Cardiac muscle cell (in vitro differentiated cells and primary cell): Measurements from ENCODE around the gene CNTNAP2. TPM values are rescaled to one million over a fixed set of nuclear protein-coding genes. Genes with fewer than 3 reads are reported as not detected.

ENCODE experiments used
- DNase-seq, 2 donors: peaks; one replicate each; pipeline versions ENCODE4 v3.0.0 to v3.0.0-alpha.2; 2010 to 2017; ENCODE audit warnings: low read depth in 1 of 2, low spot score in 1 of 2
- H3K27ac ChIP-seq: fragments of 200-600 bp; sonication (generic); 2 replicates; pipeline ENCODE4 v1.5.1; 2016
- H3K27me3 ChIP-seq: fragments of 200-600 bp; sonication (generic); 2 replicates; pipeline ENCODE4 v1.6.0; 2016; ENCODE audit warnings: control low read depth
- H3K36me3 ChIP-seq: fragments of 200-600 bp; sonication (generic); 2 replicates; pipeline ENCODE4 v1.5.1; 2016; ENCODE audit warnings: control low read depth
- H3K4me1 ChIP-seq: fragments of 200-600 bp; sonication (generic); 2 replicates; pipeline ENCODE4 v1.8.1; 2017; ENCODE audit warnings: low read depth, mild to moderate bottlenecking, mixed run types
- H3K4me3 ChIP-seq: fragments of 200-600 bp; sonication (generic); 2 replicates; pipeline ENCODE4 v1.5.1; 2016; ENCODE audit warnings: mild to moderate bottlenecking
- H3K9me3 ChIP-seq: fragments of 200-600 bp; sonication (generic); 2 replicates; pipeline ENCODE4 v1.5.1; 2017; ENCODE audit warnings: low read depth, mild to moderate bottlenecking, control low read depth
- CTCF ChIP-seq: IDR thresholded peaks from 2 replicates; pipeline ENCODE4 v1.5.1; 2012; ENCODE audit warnings: low read depth, mild to moderate bottlenecking, low read length
- polyA plus RNA-seq: library from polyadenylated mRNA; unstranded; fragments of >200 nt; fragmentation: Nextera tagmentation; extraction: Ambion mirVana; gene quantifications from 2 replicates; pipeline ENCODE4 v1.2.1, GENCODE V29; 2016
- total RNA-seq: library from RNA; depleted of rRNA; stranded (reverse); fragments of >200 nt; gene quantifications from 2 replicates; pipeline ENCODE4 v1.2.3, GENCODE V29; 2016

The CNTNAP2 gene
- total and polyA plus RNA-seq, 2 experiments from 2014 or later = 4.8 to 5.1 TPM

- no peaks in the 10 kb centered on the region for H3K9me3 ChIP-seq
- H3K36me3 ChIP-seq = no peaks in the 10 kb centered on the region
- H3K4me3 ChIP-seq = no peak overlapping the region
- TF ChIP-seq CTCF = no peak
- no peak overlapping the region for H3K27ac ChIP-seq
- DNase-seq = no peak
- no peaks in the 10 kb centered on the region for H3K27me3 ChIP-seq
- H3K4me1 ChIP-seq = no peaks in the 10 kb centered on the region
Observed at GRCh38 chr7:148192491-148192890, 2075.9 kb downstream of the CNTNAP2 start.

GRCh38 chr7:148201992-148202391, 2085.4 kb downstream of the CNTNAP2 start:
- Histone ChIP-seq H3K4me3 (no peak overlapping the region), H3K27ac (no peak overlapping the region), H3K27me3 (no peaks in the 10 kb centered on the region), H3K9me3 (no peaks in the 10 kb centered on the region), H3K4me1 (peaks cover 6% of the 10 kb centered on the region), H3K36me3 (no peaks in the 10 kb centered on the region)
- TF ChIP-seq CTCF = no peak
- peak in 1 of 2 donors; percentile 14 for DNase-seq

- no peaks in the 10 kb centered on the region for H3K9me3 ChIP-seq
- no peaks in the 10 kb centered on the region for H3K27me3 ChIP-seq
- no peaks in the 10 kb centered on the region for H3K36me3 ChIP-seq
- H3K4me3 ChIP-seq = no peak overlapping the region
- DNase-seq = no peak
- peaks cover 6% of the 10 kb centered on the region for H3K4me1 ChIP-seq
- TF ChIP-seq CTCF = no peak
- no peak overlapping the region for H3K27ac ChIP-seq
Observed at GRCh38 chr7:148204639-148205304, 2088.2 kb downstream of the CNTNAP2 start.

GRCh38 chr7:148209643-148210190, 2093.1 kb downstream of the CNTNAP2 start:
- Histone ChIP-seq H3K27me3 (no peaks in the 10 kb centered on the region), H3K9me3 (no peaks in the 10 kb centered on the region), H3K4me1 (no peaks in the 10 kb centered on the region), H3K4me3 (no peak overlapping the region), H3K36me3 (no peaks in the 10 kb centered on the region), H3K27ac (no peak overlapping the region)
- no peak for TF ChIP-seq CTCF
- no peak for DNase-seq

GRCh38 chr7:148210804-148211325, 2094.3 kb downstream of the CNTNAP2 start:
- no peaks in the 10 kb centered on the region for H3K9me3 ChIP-seq
- H3K4me1 ChIP-seq = no peaks in the 10 kb centered on the region
- H3K27me3 ChIP-seq = no peaks in the 10 kb centered on the region
- no peak overlapping the region for H3K27ac ChIP-seq
- no peak for DNase-seq
- H3K36me3 ChIP-seq = no peaks in the 10 kb centered on the region
- TF ChIP-seq CTCF = no peak
- no peak overlapping the region for H3K4me3 ChIP-seq
